K562 (cell line): ENCODE results near the gene ADD1.

ENCODE experiments used
- CREB1 ChIP-seq, 2 experiments: sonication (generic) in 1 of 2; formaldehyde crosslinking in 1 of 2; IDR thresholded peaks; 2 replicates each; pipeline versions ENCODE4 v1.6.1 to v1.8.0; 2012 to 2022; ENCODE audit warnings: inconsistent platforms in 1 of 2, mild to moderate bottlenecking in 1 of 2, missing genetic modification reagents in 1 of 2, moderate library complexity in 1 of 2
- ERF ChIP-seq: fragments of 450-650 bp; formaldehyde crosslinking; IDR thresholded peaks from 2 replicates; pipeline ENCODE4 v1.4.0; 2020; ENCODE audit warnings: mild to moderate bottlenecking, mixed read lengths
- NKRF ChIP-seq: fragments of 450-650 bp; IDR thresholded peaks from 2 replicates; pipeline ENCODE4 v1.6.1; 2016; ENCODE audit warnings: borderline replicate concordance
- POLR2AphosphoS2 ChIP-seq: IDR thresholded peaks from 2 replicates; pipeline ENCODE4 v1.6.1; 2012; ENCODE audit warnings: low read length, improper control_type of control experiment
- ZNF707 ChIP-seq: fragments of 250-450 bp; sonication (Bioruptor Pico); conservative IDR thresholded peaks from 2 replicates; pipeline ENCODE4 v1.8.0; 2022; ENCODE audit warnings: inconsistent platforms, mild to moderate bottlenecking, moderate library complexity

DNA sequence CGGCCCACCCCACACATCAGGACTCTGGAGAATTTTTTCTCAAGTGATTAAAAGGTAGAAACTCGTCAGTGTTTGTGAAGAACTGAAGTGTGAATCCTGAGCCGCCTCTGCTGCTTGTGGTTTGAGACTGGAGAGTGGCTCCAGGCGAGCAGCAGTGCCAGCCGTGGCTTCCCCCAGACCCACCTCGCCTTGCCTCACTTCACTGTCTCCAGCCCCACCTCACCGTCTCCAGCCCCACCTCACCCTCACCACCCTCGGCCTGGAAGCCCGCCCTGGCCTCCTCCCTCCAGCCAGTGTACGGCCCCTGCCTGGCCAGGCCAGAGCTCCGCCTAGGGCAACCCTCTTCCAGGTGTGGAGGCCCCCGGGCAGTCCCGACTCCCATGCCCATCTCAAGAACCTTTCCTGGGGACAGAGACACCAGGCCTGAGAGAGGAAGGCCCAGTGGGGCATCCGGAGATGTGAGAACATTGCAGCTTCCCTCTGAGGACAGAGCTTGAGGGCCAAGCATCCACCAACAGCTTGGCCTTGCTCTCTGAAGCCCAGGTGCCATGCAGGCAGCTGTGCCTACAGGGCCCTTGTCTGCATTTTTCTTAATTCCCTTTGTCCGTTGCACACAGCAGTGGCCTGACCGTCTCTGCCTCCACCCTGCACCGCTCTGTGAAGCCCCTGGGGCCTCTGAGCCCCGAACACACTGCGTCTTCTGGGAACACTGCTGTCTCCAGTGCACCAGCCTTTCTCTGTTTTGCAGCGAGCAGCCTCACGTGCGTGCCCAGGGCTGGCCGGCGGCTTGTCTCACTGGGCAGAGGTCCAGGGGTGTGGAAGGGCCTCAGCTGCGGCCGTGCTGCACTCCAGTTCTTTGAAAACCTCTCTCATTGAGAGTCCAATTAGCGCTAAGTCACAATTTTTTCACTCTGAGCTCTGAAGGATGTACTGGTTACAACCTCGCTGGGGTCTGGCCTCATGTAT, 37.0 kb upstream of the ADD1 start:
- TF ChIP-seq POLR2AphosphoS2: no peak
- TF ChIP-seq CREB1 (IDR thresholded peaks at IDR 0.05): no peak
- no peak for TF ChIP-seq CREB1 (CRISPR knock-in tag; IDR thresholded peaks at IDR 0.05)
- TF ChIP-seq ERF (CRISPR knock-in tag): no peak
- TF ChIP-seq NKRF: no peak
- TF ChIP-seq ZNF707: no peak
